ENCODE results near the gene CHRDL2. TPM values are rescaled to one million over a fixed set of nuclear protein-coding genes. Genes with fewer than 3 reads are reported as not detected.

CHRDL2 gene
- total and polyA plus RNA-seq, 8 donors, result 0.92 to 38.4 (median 7.2) TPM; not detected in 1

DNA sequence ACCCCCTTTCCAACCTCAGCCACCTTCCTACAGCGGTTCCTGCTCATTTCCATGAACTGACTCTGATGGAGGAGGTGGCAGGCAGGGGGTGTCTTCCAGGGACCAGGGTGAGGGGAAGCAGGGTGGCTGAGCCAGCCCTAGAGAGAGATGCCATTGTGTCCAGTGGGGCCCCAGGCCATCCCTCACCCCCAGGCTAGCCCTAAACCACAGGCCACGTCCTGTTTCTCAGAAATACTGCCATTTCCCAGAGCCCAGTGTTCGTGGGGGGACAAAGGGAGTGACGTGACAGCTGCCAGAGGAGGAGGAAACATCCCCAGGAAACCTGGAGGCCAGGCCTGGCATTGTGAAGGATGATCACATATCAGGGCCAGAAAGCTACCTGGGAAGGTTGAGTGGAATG is 39.5 kb downstream of the CHRDL2 start:
- DNase-seq, result no peak
- no peaks in the 10 kb centered on the region for H3K36me3 ChIP-seq
- TF ChIP-seq EP300 (IDR thresholded peaks at IDR 0.05) (no peak), POLR2A (IDR thresholded peaks at IDR 0.05) (no peak), POLR2AphosphoS5 (IDR thresholded peaks at IDR 0.05) (no peak), CTCF (IDR thresholded peaks at IDR 0.05) (no peak)
- no peaks in the 10 kb centered on the region for H3K9me3 ChIP-seq
- H3K4me1 ChIP-seq, result peaks cover 0 to 31% (median 15%) of the 10 kb centered on the region in 4 donors
- intact Hi-C loops (cut with DNase I; ENCODE audit: low total_unique reads), result no loop called here
- H3K27ac ChIP-seq, result no peak overlapping the region
- H3K4me3 ChIP-seq, result no peak overlapping the region
- H3K27me3 ChIP-seq, result no peaks in the 10 kb centered on the region
- 64 to 75% (median 68%) methylated on average over 4 of the region's 4 CpGs for WGBS, 5 donors

DNA sequence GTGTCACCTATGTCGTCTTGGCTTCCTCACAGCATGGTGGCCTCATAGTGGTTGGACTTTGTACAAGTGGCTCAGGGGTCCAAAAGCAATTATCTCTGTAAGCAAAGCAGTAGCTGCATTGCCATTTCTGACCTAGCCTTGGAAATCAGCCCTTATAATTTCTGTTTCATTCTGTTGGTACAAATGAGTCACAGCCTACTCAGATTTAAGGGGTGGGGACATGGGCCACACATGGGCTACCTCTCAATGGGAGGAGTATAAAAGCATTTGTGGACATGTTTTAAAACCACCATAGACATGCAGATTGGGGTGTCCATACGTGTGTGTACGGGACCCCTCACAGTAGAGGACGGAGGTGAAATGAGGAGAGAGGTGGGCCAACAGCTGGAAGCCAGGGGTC is 41.6 kb downstream of the CHRDL2 start:
- 94 to 98% (median 97%) methylated on average over 4 of the region's 4 CpGs for WGBS, 5 donors
- H3K27ac ChIP-seq, result no peak overlapping the region
- H3K4me3 ChIP-seq, result no peak overlapping the region
- TF ChIP-seq POLR2A (IDR thresholded peaks at IDR 0.05), result no peak
- TF ChIP-seq POLR2AphosphoS5 (IDR thresholded peaks at IDR 0.05), result no peak
- TF ChIP-seq EP300 (IDR thresholded peaks at IDR 0.05), result no peak
- H3K27me3 ChIP-seq, result no peaks in the 10 kb centered on the region
- no peak for DNase-seq
- no peaks in the 10 kb centered on the region for H3K9me3 ChIP-seq
- H3K4me1 ChIP-seq, result peaks cover 0 to 21% (median 3%) of the 10 kb centered on the region in 4 donors
- no peaks in the 10 kb centered on the region for H3K36me3 ChIP-seq
- intact Hi-C loops (cut with DNase I; ENCODE audit: low total_unique reads), result no loop called here

DNA sequence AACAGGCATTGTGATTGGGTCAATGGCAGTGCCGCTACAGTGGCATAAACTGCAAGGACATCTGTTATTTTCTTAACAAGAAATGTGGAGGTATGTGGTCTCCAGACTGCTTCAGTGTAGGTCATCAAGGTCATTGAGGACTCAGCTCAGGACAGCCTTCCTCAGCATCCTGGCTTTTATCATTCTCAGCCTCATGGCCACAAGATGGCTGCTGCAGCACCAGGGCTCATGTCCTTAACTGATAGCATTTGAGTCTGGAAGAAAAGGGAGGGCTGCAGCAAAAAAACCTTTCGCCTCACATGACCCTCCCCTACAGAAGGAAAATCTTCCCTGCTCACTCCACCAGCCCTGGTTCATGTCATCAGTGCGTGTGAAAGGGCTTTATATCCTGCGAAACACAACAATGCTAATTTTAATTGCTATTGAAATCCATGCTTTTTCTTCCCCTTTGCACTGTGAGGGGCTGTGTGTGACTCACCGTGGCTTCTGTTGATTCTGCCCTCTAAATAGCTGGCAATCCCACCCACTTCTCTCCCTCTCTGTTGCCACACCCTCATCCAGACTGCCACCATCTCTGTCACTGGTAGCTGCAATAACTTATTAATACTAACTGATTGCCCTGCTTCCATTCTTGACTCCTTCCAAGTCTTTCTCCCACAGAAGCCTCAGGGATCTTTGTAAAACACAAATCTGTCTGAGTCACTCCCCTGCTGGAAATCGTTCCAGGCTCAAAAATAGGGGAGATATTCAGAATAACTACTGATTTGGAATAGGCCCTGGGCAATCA is 43.8 kb downstream of the CHRDL2 start:
- no peak for TF ChIP-seq EP300 (IDR thresholded peaks at IDR 0.05)
- Histone ChIP-seq H3K27ac (peak overlapping the region in 2 of 5 donors; percentile 7 to 62), H3K36me3 (no peaks in the 10 kb centered on the region), H3K4me1 (peaks cover 14 to 43% (median 18%) of the 10 kb centered on the region in 4 donors), H3K9me3 (no peaks in the 10 kb centered on the region), H3K4me3 (no peak overlapping the region), H3K27me3 (peaks cover 0 to 16% (median 6%) of the 10 kb centered on the region in 3 donors)
- WGBS, 5 donors, result 66 to 80% (median 73%) methylated on average over 6 of the region's 6 CpGs
- no peak for DNase-seq
- intact Hi-C loops (cut with DNase I; ENCODE audit: low total_unique reads), result no loop called here

- no peak overlapping the region for H3K4me3 ChIP-seq
- H3K9me3 ChIP-seq, result no peaks in the 10 kb centered on the region
- no peaks in the 10 kb centered on the region for H3K36me3 ChIP-seq
- peaks cover 0 to 16% (median 6%) of the 10 kb centered on the region in 3 donors for H3K27me3 ChIP-seq
- no peak for DNase-seq
- intact Hi-C loops (cut with DNase I; ENCODE audit: low total_unique reads), result no loop called here
- 67 to 88% (median 84%) methylated on average over 4 of the region's 4 CpGs for WGBS, 5 donors
- TF ChIP-seq POLR2A (IDR thresholded peaks at IDR 0.05) (no peak), EP300 (IDR thresholded peaks at IDR 0.05) (no peak), CTCF (IDR thresholded peaks at IDR 0.05) (no peak), POLR2AphosphoS5 (IDR thresholded peaks at IDR 0.05) (no peak)
- no peak overlapping the region for H3K27ac ChIP-seq
- peaks cover 19 to 50% (median 24%) of the 10 kb centered on the region in 4 donors for H3K4me1 ChIP-seq
Observed at GRCh38 chr11:74686792-74687191, 44.4 kb downstream of the CHRDL2 start.

GRCh38 chr11:74685905-74686304 is 45.3 kb downstream of the CHRDL2 start:
- Histone ChIP-seq H3K4me3 (no peak overlapping the region), H3K36me3 (no peaks in the 10 kb centered on the region), H3K4me1 (peaks cover 24 to 58% (median 31%) of the 10 kb centered on the region in 4 donors), H3K27me3 (peaks cover 0 to 16% (median 6%) of the 10 kb centered on the region in 3 donors), H3K27ac (no peak overlapping the region), H3K9me3 (no peaks in the 10 kb centered on the region)
- DNase-seq, result no peak
- intact Hi-C loops (cut with DNase I; ENCODE audit: low total_unique reads), result no loop called here
- WGBS, 5 donors, result 79 to 92% (median 90%) methylated on average over 3 of the region's 3 CpGs
- no peak for TF ChIP-seq EP300 (IDR thresholded peaks at IDR 0.05)
- no peak for TF ChIP-seq POLR2AphosphoS5 (IDR thresholded peaks at IDR 0.05)
- no peak for TF ChIP-seq CTCF (IDR thresholded peaks at IDR 0.05)
- TF ChIP-seq POLR2A (IDR thresholded peaks at IDR 0.05), result no peak
